B cell (primary cell): Measurements from ENCODE around the gene PTTG2. TPM values are rescaled to one million over a fixed set of nuclear protein-coding genes. Genes with fewer than 3 reads are reported as not detected.

ENCODE experiments used
- ATAC-seq: fragments of 200-7000 bp; cut with Tn5 transposase; one replicate; pipeline ENCODE4 v1.10.0; 2021; ENCODE audit warnings: low read depth, mild to moderate bottlenecking, moderate number of reproducible peaks, moderate library complexity
- CTCF ChIA-PET: fragments of 350-600 bp; sonication (Branson Sonifier 250); formaldehyde crosslinking; loops from one replicate; lab custom pipeline; 2021; ENCODE audit warnings: antibody characterized with exemption, inconsistent platforms; lab: Charles Lee
- POLR2A ChIA-PET: fragments of 350-600 bp; sonication (Branson Sonifier 250); formaldehyde crosslinking; loops from one replicate; lab custom pipeline; 2021; ENCODE audit warnings: antibody characterized with exemption; lab: Charles Lee
- DNase-seq: peaks from one replicate; pipeline ENCODE4 v3.0.0; 2013
- H2AFZ ChIP-seq: 2 replicates; pipeline ENCODE4 v1.6.1; 2012; ENCODE audit warnings: mild to moderate bottlenecking, low read depth, low read length; ENCODE audit not compliant: insufficient read depth, poor library complexity, severe bottlenecking
- H3K27ac ChIP-seq, 2 donors: 1 replicate in 1 of 2; 2 replicates in 1 of 2; pipeline ENCODE4 v1.5.1; 2012 to 2013; ENCODE audit warnings: low read length in 2 of 2, mild to moderate bottlenecking in 2 of 2, moderate library complexity in 1 of 2
- H3K27me3 ChIP-seq, 4 experiments: fragments of 200-600 bp in 1 of 4; sonication (generic) in 1 of 4; replicated peaks in 1 of 4; 1 replicate in 2 of 4; 2 replicates in 2 of 4; pipeline versions ENCODE4 v1.6.1 to v1.7.0; 2013 to 2016; ENCODE audit warnings: low read length in 3 of 4, mild to moderate bottlenecking in 2 of 4, mixed read lengths in 1 of 4, moderate library complexity in 1 of 4; ENCODE audit not compliant: insufficient read depth in 4 of 4, control insufficient read depth in 3 of 4; ENCODE audit errors: control extremely low read depth in 1 of 4
- H3K36me3 ChIP-seq, 2 experiments: replicated peaks in 1 of 2; 1 replicate in 1 of 2; 2 replicates in 1 of 2; pipeline versions ENCODE4 v1.6.1 to v1.7.1; 2013; ENCODE audit warnings: low read length in 1 of 2; ENCODE audit not compliant: insufficient read depth in 2 of 2, control insufficient read depth in 1 of 2; ENCODE audit errors: control extremely low read depth in 1 of 2, extremely low read depth in 1 of 2
- H3K4me1 ChIP-seq, 2 donors: fragments of 200-600 bp in 1 of 2; sonication (generic) in 1 of 2; 1 replicate in 1 of 2; 2 replicates in 1 of 2; pipeline versions ENCODE4 v1.5.1 to v1.6.1; 2013 to 2017; ENCODE audit warnings: low read length in 2 of 2; ENCODE audit not compliant: control insufficient read depth in 2 of 2, insufficient read depth in 2 of 2
- H3K4me2 ChIP-seq: replicated peaks from 2 replicates; pipeline ENCODE3; 2012; ENCODE audit warnings: mild to moderate bottlenecking, low read depth, low read length; ENCODE audit not compliant: poor library complexity, severe bottlenecking
- H3K4me3 ChIP-seq, 5 experiments: fragments of 200-600 bp in 1 of 5; sonication (generic) in 1 of 5; 1 replicate in 3 of 5; 2 replicates in 2 of 5; pipeline versions ENCODE4 v1.5.1 to v1.7.0; 2011 to 2016; ENCODE audit warnings: low read length in 4 of 5, mild to moderate bottlenecking in 4 of 5, low read depth in 2 of 5, control low read depth in 1 of 5, moderate library complexity in 1 of 5; ENCODE audit not compliant: insufficient read depth in 1 of 5; ENCODE audit errors: control extremely low read depth in 1 of 5, extremely low read depth in 1 of 5
- H3K79me2 ChIP-seq: fragments of 200-600 bp; sonication (generic); one replicate; pipeline ENCODE4 v1.6.0; 2016; ENCODE audit warnings: low read length; ENCODE audit not compliant: control insufficient read depth, insufficient read depth
- H3K9ac ChIP-seq: fragments of 200-600 bp; sonication (generic); 2 replicates; pipeline ENCODE4 v1.6.1; 2017; ENCODE audit warnings: mild to moderate bottlenecking, low read length, moderate library complexity
- H3K9me3 ChIP-seq, 3 donors: one replicate each; pipeline versions ENCODE4 v1.6.1 to v1.7.1; 2013; ENCODE audit warnings: low read length in 2 of 3; ENCODE audit not compliant: control insufficient read depth in 2 of 3, insufficient read depth in 1 of 3; ENCODE audit errors: control extremely low read depth in 1 of 3
- H4K20me1 ChIP-seq: 2 replicates; pipeline ENCODE4 v1.6.0; 2012; ENCODE audit warnings: mild to moderate bottlenecking, low read length; ENCODE audit not compliant: insufficient read depth, control insufficient read depth, poor library complexity, severe bottlenecking
- H3K27ac Mint-ChIP-seq: one replicate; pipeline ENCODE4 v1.8.0; 2021; ENCODE audit warnings: mixed read lengths
- H3K27me3 Mint-ChIP-seq: one replicate; pipeline ENCODE4 v1.8.0; 2021; ENCODE audit warnings: mixed read lengths
- H3K4me1 Mint-ChIP-seq: one replicate; pipeline ENCODE4 v1.8.0; 2021; ENCODE audit warnings: mixed read lengths
- H3K4me3 Mint-ChIP-seq: one replicate; pipeline ENCODE4 v1.8.0; 2021; ENCODE audit warnings: mixed read lengths
- H3K9me3 Mint-ChIP-seq: one replicate; pipeline ENCODE4 v1.8.0; 2022; ENCODE audit warnings: mixed read lengths; ENCODE audit not compliant: insufficient read depth
- CTCF ChIP-seq: fragments of 200-600 bp; IDR thresholded peaks from one replicate; pipeline ENCODE4 v1.8.0; 2022; ENCODE audit warnings: antibody characterized with exemption, mild to moderate bottlenecking
- EZH2 ChIP-seq: IDR thresholded peaks from 2 replicates; pipeline ENCODE4 v1.6.1; 2012; ENCODE audit warnings: borderline replicate concordance, low read depth, mild to moderate bottlenecking, moderate library complexity, low read length; ENCODE audit not compliant: insufficient read depth, poor library complexity, severe bottlenecking
- WGBS: methylation state at CpG from one replicate; pipeline ENCODE4 v1.1.5; 2013; ENCODE audit warnings: missing lambda C conversion rate; ENCODE audit not compliant: insufficient coverage; 5-methylcytosine and 5-hydroxymethylcytosine counted together
- intact Hi-C: fragments of 100-400 bp; cut with micrococcal nuclease; formaldehyde crosslinking; loops from one replicate; pipeline ENCODE4 v1.10.0; 2022
- polyA plus RNA-seq: library from polyadenylated mRNA; depleted of rRNA; stranded (reverse); fragments of >200 nt; gene quantifications from 2 replicates; pipeline ENCODE4 v1.2.3, GENCODE V29; 2012
- total RNA-seq, 2 donors: library from RNA; stranded (reverse); fragments of 120-200 nt in 1 of 2; gene quantifications; 1 replicate in 1 of 2; 2 replicates in 1 of 2; pipeline versions ENCODE4 v1.2.3 to v1.2.4, GENCODE V29; 2013 to 2022

The PTTG2 gene
- total and polyA plus RNA-seq, 2 donors (not counting 1 experiment from before 2014, with no cell fraction given) = 1.9 to 2.8 TPM

GRCh38 chr4:37978248-37978924 is 18.2 kb downstream of the PTTG2 start:
- Mint-ChIP-seq H3K4me1 (peaks cover 55% of the 10 kb centered on the region), H3K27ac (peak overlapping the region; percentile 93), H3K9me3 (no peaks in the 10 kb centered on the region), H3K27me3 (no peaks in the 10 kb centered on the region), H3K4me3 (peak overlapping the region; percentile 91)
- ChIA-PET POLR2A (interaction anchor here (0.6 to 2.2 kb wide), 2 partner anchors 87 kb away, joined by 3 to 7 read pairs; no protein-coding TSS in a partner anchor), CTCF (interaction anchor here (0.7 to 4.4 kb wide), 14 partner anchors 11 to 177 kb away, joined by 3 to 38 read pairs (median 6); partner anchors contain the start of genes PGM2 and TBC1D1)
- Histone ChIP-seq H4K20me1 (peaks cover 15% of the 10 kb centered on the region), H3K4me3 (peak overlapping the region; percentile 40 to 91 (median 64)), H3K4me1 (peaks cover 45 to 47% of the 10 kb centered on the region in 2 donors), H3K9ac (peak overlapping the region; percentile 96), H3K27ac (peak overlapping the region; percentile 75 to 93), H3K27me3 (no peaks in the 10 kb centered on the region), H3K36me3 (no peaks in the 10 kb centered on the region), H2AFZ (peak overlapping the region; percentile 85), H3K4me2 (peak overlapping the region; percentile 85), H3K79me2 (peaks cover 56% of the 10 kb centered on the region), H3K9me3 (no peaks in the 10 kb centered on the region)
- no peak for ATAC-seq
- WGBS = no CpG with 5 or more reads among the region's 11 CpGs
- no peak for TF ChIP-seq CTCF
- TF ChIP-seq EZH2 = no peak
- no peak for DNase-seq
- intact Hi-C loops = loop anchor here (1.0 to 10.0 kb wide), 6 partner anchors 12 to 1064 kb away; partner anchors contain the start of genes KLF3, RELL1 and TLR6

- H3K4me3 ChIP-seq = no peak overlapping the region
- no CpG with 5 or more reads among the region's 1 CpG for WGBS
- peaks cover 45 to 47% of the 10 kb centered on the region in 2 donors for H3K4me1 ChIP-seq
- POLR2A ChIA-PET = no interaction called here
- ATAC-seq (no peak), DNase-seq (no peak)
- intact Hi-C loops = no loop called here
- H3K27me3 ChIP-seq = no peaks in the 10 kb centered on the region
- peaks cover 73% of the 10 kb centered on the region for H3K79me2 ChIP-seq
- H4K20me1 ChIP-seq = peaks cover 21% of the 10 kb centered on the region
- no peaks in the 10 kb centered on the region for H3K36me3 ChIP-seq
- H3K27me3 Mint-ChIP-seq = no peaks in the 10 kb centered on the region
- H3K27ac Mint-ChIP-seq = peak overlapping the region; percentile 38
- H3K27ac ChIP-seq = peak overlapping the region in 1 of 2 donors; percentile 32
- peak overlapping the region; percentile 85 for H3K4me2 ChIP-seq
- CTCF ChIA-PET = interaction anchor here (0.9 to 1.4 kb wide), 2 partner anchors 9 to 10 kb away, joined by 3 to 4 read pairs; no protein-coding TSS in a partner anchor
- H2AFZ ChIP-seq = no peak overlapping the region
- no peak overlapping the region for H3K9ac ChIP-seq
- TF ChIP-seq EZH2 (no peak), CTCF (no peak)
- H3K4me3 Mint-ChIP-seq = peak overlapping the region; percentile 14
- no peaks in the 10 kb centered on the region for H3K9me3 ChIP-seq
- H3K4me1 Mint-ChIP-seq = peaks cover 60% of the 10 kb centered on the region
- H3K9me3 Mint-ChIP-seq = no peaks in the 10 kb centered on the region
Observed at GRCh38 chr4:37980246-37980645, 20.0 kb downstream of the PTTG2 start.
